RPMI7951 (cell line): Measurements from ENCODE around the gene SPATA22. TPM values are rescaled to one million over a fixed set of nuclear protein-coding genes. Genes with fewer than 3 reads are reported as not detected.
"Not testable (repeated sequence)": the region's sequence is repeated elsewhere in the genome, so short reads cannot be mapped to it uniquely, and the experiment has no call there.

Experiments used
- DNase-seq: peaks from one replicate; pipeline ENCODE4 v3.0.0-alpha.2; 2012; ENCODE audit warnings: low read depth
- total RNA-seq: library from RNA; depleted of rRNA; stranded (reverse); fragments of >200 nt; shearing (Covaris generic); gene quantifications from 2 replicates; pipeline ENCODE4 v1.2.3, GENCODE V29; 2014; rRNA removed

Gene SPATA22
- total RNA-seq, 1 experiment from 2014 or later: not detected

DNA sequence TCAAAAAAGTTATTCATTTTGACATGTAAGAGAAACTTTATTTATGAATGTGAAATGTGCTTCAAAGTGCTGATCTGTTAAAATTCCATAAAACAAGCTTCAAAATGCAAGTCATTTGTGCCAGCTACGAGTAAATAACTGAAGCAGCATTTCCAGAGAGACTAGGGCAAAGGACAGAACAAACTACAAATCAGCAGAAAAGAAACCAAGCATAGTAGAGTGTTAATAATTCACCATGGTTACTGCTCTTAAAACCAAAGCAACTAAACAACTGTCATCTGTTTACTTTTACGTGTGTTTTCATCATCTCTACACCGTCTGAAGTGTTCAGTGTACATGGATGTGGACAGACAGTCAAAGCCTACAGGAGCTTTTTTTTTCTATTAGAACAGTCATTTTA lies 2.6 kb upstream of the SPATA22 start:
- no peak for DNase-seq

GRCh38 chr17:3472137-3472536 lies 518 bp upstream of the SPATA22 start:
- no peak for DNase-seq

DNA sequence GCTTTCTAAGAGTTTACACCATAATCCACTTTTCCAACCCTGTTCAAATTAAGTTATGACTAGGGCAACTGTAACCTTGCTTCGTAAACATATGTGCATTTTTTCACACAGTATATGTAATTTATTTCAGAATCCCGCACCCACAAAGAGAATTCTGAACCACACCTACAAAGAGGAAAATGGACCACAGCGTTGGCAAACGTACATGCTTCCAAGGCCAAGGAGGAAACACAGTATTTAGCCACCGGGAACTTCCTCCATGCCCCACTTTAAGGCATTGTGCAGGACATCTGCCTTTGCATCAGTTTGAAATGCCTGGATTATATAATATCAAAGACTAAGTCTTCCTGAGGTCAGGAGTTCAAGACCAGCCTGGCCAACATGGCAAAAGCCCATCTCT lies 2.1 kb downstream of the SPATA22 start:
- no peak for DNase-seq

DNA sequence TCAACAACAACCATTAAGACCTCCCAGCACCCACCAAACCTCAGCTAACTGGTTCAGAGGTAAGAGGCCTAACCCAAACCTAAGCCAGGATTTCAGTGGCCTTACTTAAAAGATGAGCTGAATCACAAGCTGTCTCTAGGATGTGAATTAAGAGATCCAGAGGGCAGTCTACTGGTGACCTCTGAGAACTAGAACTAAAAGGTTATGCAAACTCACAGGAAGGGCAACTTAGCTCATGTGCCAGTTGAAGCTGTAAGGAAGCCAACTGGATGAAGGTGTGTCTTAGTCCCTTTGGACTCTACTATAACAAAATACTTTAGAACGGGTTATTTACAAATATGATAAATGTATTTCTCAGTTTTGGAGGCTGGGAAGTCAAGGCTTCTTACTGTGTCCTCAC lies 5.3 kb downstream of the SPATA22 start:
- DNase-seq: not testable (repeated sequence)

DNA sequence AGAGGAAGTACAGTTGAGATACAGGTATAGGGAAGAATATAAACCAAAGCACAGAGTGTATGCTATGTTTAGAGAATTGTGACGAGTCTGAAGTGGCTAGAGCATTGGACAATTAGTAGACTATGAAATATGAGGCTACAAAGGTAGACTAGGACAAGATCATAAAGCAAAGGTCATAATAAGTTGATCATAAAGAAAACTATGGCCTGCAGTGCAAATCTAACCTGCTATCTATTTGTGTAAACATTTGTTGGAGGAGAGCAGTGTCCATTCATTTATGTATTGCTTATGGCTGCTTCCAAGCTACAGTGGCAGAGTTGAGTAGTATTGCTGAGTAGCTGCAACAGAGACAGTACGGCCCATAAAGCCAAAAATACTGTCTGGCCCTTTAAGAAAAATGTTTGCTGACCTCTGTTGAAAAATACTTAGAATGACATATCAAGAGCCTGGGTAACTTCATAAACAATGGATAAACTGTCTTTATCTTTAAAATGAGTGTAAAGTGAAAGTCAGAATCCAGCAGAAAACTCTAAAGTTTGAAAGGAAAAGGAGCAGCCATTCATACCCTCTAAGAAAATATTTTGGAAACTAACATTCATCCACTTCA lies 23.5 kb downstream of the SPATA22 start:
- DNase-seq: no peak

- DNase-seq: peak; percentile 9
Observed at GRCh38 chr17:3447625-3448024, 24.0 kb downstream of the SPATA22 start.

- no peak for DNase-seq
Observed at GRCh38 chr17:3440451-3440850, 31.2 kb downstream of the SPATA22 start.

- no peak for DNase-seq
Observed at GRCh38 chr17:3438368-3438767, 33.3 kb downstream of the SPATA22 start.

DNA sequence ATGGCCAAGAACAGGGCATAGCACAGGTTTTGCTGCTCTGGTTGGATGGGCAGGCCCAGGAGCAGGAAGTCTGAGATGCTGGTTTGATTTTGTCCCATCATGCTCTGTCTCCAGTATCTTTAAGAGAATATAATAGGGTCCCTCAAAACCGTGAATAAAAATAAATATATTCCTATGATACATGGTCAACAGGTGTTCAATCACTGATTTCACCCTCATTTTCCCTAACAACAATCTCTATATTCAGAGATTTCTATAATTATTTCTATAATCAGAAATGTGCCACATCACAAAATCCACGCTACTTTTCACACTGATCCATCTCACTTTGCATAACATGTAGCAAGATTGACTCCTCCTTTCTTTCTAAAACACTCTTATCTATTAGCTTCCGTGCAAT lies 37.9 kb downstream of the SPATA22 start, which contains the start of gene OR1E2:
Gene OR1E2 (minus strand): TSS at position 101 of the 400 bp plus-strand sequence. CDS start 0 bp downstream, at position 101.
- no peak for DNase-seq

DNA sequence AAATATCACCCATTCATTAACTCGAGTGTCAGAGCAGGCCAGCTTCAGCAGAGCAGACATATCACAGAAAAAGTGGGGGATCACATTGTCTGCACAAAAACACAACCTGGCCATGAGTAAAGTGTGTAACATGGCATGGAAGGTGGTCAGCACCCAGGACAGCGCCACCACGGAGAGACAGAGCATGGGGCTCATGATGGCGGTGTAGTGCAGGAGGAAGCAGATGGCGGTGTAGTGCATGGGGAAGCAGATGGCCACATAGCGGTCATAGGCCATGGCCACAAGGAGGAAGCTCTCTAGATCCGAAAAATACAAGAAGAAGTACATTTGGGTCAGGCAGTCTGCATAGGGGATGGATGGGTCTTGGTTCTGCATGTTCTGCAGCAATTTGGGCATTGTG lies 38.4 kb downstream of the SPATA22 start:
- peak; percentile 5 for DNase-seq

DNA sequence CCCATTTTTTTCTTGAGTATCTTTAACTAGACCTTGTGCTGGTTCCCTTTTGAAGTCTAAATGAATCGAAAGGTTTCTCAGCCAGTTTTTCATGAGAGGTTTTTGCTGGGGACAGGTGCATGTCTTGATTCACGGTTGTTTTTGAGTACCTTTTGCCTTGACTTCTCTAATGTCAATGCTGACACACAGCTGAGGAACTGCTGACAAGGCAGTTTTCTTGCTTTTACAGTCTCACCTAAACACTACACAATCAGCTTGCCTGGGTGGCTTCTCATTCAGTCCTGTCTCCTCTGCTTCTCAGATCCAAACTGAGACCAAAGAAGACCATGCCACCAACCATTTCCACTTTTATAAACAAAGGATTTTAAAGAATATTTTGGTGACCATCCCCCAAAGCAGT lies 53.4 kb downstream of the SPATA22 start:
- DNase-seq: no peak

DNA sequence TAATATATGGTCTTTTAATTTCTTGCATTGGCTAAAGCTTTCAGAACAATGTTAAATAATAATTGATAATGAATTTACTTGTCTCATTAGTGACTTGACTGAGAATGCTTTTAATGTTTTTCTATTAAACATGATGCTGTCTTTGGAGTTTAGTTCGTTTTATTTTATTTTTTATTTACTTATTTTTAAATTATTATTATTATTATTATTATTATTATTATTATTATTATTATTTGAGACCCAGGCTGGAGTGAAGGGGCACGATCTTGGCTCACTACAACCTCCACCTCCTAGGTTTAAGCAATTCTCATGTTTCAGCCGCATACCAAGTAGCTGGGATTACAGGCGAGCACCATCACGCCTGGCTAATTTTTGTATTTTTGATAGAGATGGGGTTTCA lies 56.0 kb downstream of the SPATA22 start:
- no peak for DNase-seq

GRCh38 chr17:3412216-3412615 lies 59.4 kb downstream of the SPATA22 start:
- not testable (repeated sequence) for DNase-seq

DNA sequence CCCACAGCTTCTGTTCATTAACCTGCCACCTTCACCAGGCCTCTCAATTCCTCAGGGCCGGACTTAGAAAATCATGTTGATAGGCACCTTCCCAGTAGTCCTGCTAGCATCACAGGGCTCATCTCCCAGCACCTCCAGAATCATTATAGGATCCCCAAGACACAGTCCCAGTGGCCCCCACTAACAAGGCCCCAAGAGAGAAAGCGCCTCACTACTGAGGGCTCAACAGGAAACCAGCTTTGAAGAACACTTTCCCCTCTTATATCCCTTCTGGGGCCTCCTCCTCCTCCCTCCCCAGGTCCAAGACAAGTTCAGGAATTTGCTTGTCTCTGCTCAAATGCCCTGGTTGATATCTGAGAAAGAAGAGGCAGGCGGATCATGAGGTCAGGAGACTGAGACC lies 60.5 kb downstream of the SPATA22 start, which contains the start of gene OR3A3:
Gene OR3A3 (plus strand): TSS at position 301 of the 400 bp plus-strand sequence.
- no peak for DNase-seq

- not testable (repeated sequence) for DNase-seq
Observed at GRCh38 chr17:3403856-3404255, 67.8 kb downstream of the SPATA22 start.

DNA sequence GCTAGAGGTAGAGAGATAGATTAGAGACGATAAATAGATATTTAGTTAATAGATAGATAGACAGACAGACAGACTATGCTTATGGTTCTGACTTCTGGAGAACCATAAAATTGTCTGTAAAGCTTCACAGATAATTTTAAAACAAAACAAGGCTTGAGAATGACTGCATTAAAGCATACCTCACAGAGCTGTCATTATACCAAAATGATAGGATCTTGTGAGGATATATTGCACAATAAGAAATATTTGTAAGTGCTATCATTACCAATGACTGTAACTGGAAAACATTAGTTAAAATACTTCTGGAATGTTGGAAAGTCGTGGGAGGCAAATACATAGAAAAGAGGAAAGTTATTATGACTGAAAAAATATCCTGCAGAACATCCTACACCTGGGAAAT lies 69.8 kb downstream of the SPATA22 start:
- no peak for DNase-seq

- DNase-seq: no peak
Observed at GRCh38 chr17:3400055-3400454, 71.6 kb downstream of the SPATA22 start.

GRCh38 chr17:3398310-3398709 lies 73.3 kb downstream of the SPATA22 start, which contains the start of gene OR1E1:
TSS of gene OR1E1 (minus strand) at chr17:3398410. CDS start at chr17:3398410, 0 bp downstream.
- no peak for DNase-seq

- DNase-seq: not testable (repeated sequence)
Observed at GRCh38 chr17:3397801-3398200, 73.8 kb downstream of the SPATA22 start.

Other genes starting within 250 kb of the SPATA22 start
- gene OR3A1, start 173.5 kb downstream of the SPATA22 start, total RNA-seq: not detected in 2 replicates
- not detected in 2 replicates for gene OR3A2, start 85.5 kb downstream of the SPATA22 start, total RNA-seq
- gene OR1E1, start 73.4 kb downstream of the SPATA22 start, total RNA-seq: not detected in 2 replicates
- gene OR3A3, start 60.4 kb downstream of the SPATA22 start, total RNA-seq: not detected in 2 replicates
- not detected in 2 replicates for gene OR1E2, start 38.0 kb downstream of the SPATA22 start, total RNA-seq
- 0.10 and 1.2 TPM in 2 replicates for gene ASPA, start 4.2 kb upstream of the SPATA22 start, total RNA-seq
- gene TRPV3, start 86.0 kb upstream of the SPATA22 start, total RNA-seq: under 0.01 and 0.10 TPM in 2 replicates
- 0.72 and 0.78 TPM in 2 replicates for gene TRPV1, start 137.6 kb upstream of the SPATA22 start, total RNA-seq
- gene SHPK, start 164.4 kb upstream of the SPATA22 start, total RNA-seq: 9.2 and 11.3 TPM in 2 replicates
- gene CTNS, start 164.9 kb upstream of the SPATA22 start, total RNA-seq: 9.9 and 10.3 TPM in 2 replicates
- 113 and 148 TPM in 2 replicates for gene TAX1BP3, start 196.8 kb upstream of the SPATA22 start, total RNA-seq
- 47.9 and 64.7 TPM in 2 replicates for gene EMC6, start 197.0 kb upstream of the SPATA22 start, total RNA-seq
- 0.29 and 0.36 TPM in 2 replicates for gene P2RX5, start 224.3 kb upstream of the SPATA22 start, total RNA-seq